Uterus (tissue), 2 donors: Measurements from ENCODE around the gene SEPTIN8.

Source experiments
- POLR2A ChIP-seq, 2 donors: fragments of 450-650 bp; IDR thresholded peaks; one replicate each; pipeline ENCODE4 v1.6.1; 2016; ENCODE audit warnings: antibody characterized with exemption in 2 of 2, mild to moderate bottlenecking in 1 of 2, moderate library complexity in 1 of 2
- TF ChIP-seq, protein P1 (sequence below), 4 experiments: fragments of 200-600 bp in 2 of 4; fragments of 450-650 bp in 2 of 4; sonication (generic) in 2 of 4; IDR thresholded peaks; one replicate each; pipeline ENCODE4 v1.5.1; 2016 to 2019; ENCODE audit warnings: antibody characterized with exemption in 4 of 4, mild to moderate bottlenecking in 2 of 4, moderate library complexity in 1 of 4

DNA sequence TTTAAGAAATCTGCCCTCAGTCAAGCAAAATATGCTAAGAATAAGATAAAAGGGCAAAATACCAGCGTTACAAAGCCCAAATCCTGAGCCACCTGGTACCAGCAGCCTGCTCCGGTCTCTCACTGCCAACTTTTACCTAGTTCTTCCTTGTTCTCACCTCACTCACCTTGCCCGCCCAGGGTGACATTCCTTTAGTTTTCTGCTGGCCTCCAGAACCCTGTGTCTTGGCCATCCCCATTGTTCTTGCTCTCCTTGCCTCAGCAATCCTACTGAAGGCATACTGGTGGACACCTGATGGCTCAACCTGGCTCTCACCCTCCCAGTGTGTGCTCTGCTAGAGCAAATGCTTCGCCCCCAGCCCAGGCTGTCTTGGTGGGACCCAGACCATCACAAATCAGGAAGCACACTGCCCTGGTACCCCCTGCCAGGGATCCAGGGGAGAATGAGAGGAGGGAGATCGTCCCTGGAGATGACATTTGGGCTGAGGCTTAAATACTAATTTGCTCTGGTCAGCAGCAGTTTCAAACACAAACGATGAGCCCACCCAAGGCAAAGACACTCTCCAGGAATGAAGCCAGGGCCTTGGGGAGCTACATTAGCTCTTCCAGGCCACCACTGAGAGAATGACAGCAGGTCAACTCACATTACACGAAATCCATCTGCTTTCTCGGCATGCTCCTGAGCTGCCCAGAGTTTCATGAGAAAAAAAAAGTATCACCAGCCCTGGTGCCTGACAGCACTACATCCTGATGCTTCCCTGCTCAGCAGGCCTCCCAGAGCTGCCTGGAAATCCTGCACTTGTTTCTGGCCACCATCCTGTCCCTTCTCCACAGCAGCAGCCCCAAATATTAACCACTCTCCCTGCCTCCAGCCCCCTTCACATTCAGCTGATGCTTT is 12.2 kb upstream of the SEPTIN8 start:
- TF ChIP-seq, protein P1, sequence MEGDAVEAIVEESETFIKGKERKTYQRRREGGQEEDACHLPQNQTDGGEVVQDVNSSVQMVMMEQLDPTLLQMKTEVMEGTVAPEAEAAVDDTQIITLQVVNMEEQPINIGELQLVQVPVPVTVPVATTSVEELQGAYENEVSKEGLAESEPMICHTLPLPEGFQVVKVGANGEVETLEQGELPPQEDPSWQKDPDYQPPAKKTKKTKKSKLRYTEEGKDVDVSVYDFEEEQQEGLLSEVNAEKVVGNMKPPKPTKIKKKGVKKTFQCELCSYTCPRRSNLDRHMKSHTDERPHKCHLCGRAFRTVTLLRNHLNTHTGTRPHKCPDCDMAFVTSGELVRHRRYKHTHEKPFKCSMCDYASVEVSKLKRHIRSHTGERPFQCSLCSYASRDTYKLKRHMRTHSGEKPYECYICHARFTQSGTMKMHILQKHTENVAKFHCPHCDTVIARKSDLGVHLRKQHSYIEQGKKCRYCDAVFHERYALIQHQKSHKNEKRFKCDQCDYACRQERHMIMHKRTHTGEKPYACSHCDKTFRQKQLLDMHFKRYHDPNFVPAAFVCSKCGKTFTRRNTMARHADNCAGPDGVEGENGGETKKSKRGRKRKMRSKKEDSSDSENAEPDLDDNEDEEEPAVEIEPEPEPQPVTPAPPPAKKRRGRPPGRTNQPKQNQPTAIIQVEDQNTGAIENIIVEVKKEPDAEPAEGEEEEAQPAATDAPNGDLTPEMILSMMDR (IDR thresholded peaks at IDR 0.05) = no peak
- no peak for TF ChIP-seq POLR2A (IDR thresholded peaks at IDR 0.05)
